HG03565 (cell line): Measurements from ENCODE around the gene SPAG17.

Experiments
- ATAC-seq: cut with Tn5 transposase; IDR thresholded peaks from one replicate; pipeline ENCODE4 v1.9.1; 2021; ENCODE audit warnings: mild to moderate bottlenecking, moderate library complexity; ENCODE audit not compliant: unreplicated experiment

The SPAG17 gene

DNA sequence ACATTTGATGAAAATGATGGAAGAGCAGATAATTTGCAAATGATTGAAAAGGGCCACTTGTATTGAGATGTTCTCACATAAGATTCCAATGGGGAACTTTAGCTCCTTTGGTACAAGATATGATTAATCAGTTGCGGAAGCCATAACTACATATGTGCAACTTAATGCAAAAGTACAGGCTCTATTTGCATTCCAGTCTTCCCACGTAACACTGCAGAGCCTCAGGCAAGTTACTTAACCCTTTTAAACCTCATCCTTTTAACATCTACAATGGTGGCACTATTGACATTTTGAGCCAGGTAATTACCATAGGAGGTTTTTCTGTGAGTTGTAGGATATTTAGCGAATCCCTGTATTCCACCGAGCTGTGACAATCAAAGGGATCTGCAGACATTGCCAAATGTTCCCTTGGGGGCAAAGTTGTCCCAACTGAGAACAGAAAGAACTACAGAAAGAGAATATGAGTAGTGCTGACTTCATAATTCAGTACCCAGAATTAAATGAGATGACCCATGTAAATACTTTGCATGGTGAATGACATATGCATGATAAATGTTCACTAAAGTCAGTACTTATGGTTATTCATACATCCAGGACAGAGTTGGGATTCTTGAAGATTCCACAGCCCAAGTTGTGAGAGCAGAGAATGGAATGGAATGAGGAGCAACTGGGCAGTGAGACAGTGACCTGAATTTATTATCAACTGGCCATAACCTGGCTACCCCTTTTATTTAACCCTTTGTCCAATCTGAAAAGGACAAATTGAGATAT lies 62.6 kb downstream of the SPAG17 start:
- no peak for ATAC-seq

DNA sequence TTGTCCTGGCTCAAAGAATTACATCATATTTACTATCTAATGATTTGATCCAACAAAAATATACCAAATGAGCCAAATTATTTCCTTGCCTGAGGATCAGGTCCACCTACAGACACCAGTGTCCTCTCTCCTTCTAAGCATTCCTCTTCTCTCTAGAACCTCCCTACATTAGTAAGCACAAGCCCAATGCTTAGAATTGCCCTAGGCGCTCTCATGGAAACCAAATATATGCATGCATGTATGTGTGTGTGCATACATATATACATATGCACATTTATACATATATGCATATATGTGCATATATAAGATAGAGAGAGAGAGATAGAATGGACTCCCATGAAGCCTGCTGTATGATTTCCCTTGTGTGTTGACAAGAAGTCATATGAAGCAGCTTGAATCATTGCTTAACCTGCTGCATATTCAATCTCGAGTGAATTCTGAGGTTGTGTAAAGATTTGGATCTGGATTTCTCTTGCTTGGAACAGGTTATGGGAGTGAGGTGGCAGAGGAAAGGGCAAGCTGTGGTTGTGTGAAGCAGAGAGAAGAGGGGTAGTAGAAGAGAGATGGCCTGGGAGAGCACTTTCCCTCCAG lies 66.1 kb downstream of the SPAG17 start:
- no peak for ATAC-seq

DNA sequence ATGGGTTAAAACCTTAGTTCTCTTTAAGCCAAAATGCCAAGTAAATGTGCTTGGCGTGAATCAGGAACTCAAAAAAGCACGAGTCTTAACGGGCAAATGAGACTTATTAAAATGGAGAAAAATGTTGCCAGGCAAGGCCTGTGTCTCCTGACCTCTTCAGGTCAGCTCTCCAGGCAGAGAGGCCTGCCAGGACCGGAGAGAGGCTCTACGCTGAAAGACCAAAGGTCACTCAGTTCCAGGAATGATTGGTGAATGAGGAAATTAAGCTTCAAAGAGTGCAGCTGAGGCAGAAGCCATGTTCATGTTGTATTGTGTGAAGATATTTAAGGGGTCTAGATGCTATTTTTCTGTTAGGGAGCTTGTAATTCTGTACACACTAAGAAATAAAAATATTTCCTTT lies 66.6 kb downstream of the SPAG17 start:
- no peak for ATAC-seq

DNA sequence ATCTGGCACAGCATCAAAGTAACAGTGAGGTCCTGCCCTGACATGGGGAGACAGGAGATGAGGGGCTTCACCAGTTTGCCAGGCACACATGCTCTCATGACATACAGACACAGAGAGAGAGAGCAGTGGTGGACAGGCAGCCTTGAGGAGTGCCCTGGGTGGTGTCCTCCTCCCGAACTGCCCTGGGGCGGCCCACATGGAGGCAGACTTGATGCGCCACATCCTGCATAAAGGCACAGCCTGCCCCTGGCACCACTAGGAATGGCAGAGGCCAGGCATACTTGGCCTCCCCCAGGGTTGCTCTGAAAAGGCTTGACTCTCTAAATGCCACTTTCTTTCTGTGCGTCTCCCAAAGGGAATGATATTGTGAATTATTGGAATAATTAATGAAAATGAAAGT lies 67.5 kb downstream of the SPAG17 start:
- no peak for ATAC-seq

DNA sequence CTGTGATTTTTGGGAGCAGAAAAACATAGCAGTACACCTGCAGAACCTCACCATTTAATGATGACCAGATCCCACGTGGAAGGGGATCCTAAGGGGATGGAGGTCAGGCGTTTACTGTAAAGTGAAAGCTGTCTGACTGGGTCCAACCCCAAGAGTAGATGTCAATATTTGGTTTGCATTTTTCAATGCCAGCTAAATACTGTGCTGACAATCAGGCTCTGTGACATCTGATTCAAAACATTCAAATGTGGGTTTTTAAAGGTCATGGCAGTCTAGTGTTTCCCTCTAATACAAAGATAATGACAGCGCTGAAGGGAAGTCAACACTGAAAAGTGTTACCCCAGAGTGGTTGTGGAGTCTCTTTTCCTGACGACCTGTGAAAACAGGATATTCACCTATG lies 68.1 kb downstream of the SPAG17 start:
- no peak for ATAC-seq

DNA sequence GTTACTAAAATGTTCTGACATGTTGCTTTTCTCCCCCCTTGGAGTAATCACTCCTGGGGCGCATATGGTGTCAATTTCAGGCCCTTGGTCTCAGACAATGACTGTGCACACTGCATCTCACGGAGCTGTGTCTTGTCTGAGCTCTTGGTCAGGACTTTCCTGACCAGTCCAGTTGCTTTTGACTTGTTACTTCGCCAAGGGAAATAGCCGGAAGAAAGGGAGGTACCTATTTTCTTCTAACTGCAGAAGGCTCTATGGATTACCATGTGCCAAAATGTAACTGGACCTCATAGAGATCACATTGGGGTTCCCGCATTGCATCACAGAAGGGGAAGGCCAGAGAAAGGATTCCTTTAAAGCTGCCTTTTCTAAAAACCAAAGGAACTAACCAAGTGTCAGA lies 68.6 kb downstream of the SPAG17 start:
- ATAC-seq: no peak

DNA sequence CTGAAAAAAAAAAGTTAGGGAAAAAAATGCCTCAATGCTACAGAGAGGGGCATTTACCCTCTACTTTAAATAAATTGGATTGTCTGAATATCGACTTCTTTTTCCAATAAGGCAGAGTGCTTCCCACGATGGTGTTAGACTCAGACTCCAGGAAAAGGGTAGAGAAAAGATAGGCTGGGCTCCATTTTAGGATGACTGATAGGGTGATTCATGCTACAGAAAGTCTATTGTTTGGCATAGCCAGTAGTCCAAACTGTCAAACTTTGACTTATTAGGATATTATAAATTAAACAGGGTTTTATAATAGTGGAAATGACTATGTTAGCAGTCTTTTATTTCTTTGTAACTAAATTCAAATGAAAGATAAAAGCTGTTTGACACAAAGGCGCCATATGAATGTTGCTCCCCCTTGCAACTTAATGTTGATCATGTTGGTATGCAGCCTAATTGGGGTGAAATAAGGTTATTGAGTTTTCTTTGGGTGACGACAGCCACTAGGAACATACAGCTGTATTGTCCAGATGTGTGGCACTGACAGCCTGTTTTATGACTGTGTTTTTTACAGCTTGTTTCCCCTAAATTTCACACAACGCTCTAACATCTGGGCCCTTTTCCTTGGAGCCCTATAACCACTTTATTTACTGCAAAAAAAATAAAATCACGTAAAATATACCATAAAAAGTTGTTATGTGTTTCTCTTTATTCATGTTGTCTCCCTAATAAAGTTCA lies 69.3 kb downstream of the SPAG17 start:
- ATAC-seq: no peak

DNA sequence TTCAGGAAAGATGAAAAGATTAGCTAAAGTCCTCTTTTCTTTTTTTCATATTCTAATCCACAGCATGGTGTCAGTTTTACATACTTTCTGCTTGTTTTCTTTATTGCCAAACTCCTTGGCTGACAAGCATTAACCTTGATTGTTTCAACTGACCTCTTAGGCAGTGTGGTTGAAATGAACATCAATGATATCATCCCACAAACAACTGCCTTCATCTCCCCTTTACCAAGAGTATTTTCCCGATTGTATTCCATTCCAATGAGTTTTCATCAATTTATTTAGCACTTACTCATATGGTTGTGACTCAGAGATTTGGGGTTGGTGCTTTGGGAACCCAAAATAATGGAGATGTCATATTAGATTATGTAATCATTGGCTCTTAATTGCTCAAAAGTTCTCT lies 71.8 kb downstream of the SPAG17 start:
- no peak for ATAC-seq

DNA sequence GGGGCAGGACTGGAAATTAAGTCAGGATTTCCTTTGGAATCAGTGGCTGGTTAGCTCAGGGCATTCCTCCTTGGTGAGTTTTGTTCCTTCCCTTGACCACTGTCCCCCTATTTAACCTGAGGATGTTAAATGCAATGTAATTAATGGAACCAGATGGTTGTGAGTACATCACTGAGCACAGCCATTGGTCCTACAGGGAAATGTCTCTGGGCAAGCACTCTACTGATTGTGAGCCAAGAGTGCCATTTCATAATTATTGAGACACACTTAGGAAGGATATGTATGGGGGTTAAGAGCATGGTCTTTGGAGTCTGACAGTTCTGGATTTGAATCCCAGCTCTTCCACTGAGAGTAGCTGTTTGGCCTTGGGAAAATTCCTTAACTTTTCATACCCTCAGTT lies 74.4 kb downstream of the SPAG17 start:
- ATAC-seq: no peak

DNA sequence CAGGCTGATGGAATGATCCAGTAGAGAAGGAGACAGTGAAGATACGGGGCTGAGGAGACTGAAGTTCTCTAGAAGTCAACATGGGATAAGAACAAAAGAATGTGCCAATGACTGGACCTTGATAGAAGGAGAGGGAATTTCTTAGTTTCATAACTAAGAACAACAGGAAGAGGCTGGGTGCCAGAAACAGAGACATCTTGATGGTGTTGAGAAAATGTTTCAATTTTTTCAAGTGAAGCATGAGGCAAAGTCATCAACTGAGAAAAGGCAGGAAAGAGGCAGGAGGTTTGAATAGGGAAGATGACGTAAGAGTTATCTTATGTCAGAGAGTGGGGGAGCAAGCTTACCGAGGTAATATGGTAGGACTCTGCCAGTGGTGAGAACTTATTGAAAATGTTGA lies 80.1 kb downstream of the SPAG17 start:
- no peak for ATAC-seq

DNA sequence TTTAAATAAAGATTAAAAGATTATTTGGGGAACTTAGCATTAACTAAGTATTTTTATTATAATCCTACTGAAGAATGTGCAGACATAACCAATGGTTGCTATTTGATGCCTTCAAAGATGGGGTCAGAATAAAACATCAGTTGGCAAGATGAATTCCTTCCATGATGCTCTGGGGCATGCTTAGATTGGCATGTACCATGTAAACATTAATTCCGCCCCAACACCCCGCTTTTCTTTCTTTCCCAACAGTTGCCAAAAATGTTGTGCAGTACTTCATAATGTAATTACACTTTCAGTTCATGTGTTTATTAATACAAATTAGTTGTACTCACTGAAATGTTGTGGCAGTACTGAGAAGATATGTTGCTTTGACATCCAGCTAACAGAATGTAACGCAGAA lies 82.6 kb downstream of the SPAG17 start:
- ATAC-seq: no peak

DNA sequence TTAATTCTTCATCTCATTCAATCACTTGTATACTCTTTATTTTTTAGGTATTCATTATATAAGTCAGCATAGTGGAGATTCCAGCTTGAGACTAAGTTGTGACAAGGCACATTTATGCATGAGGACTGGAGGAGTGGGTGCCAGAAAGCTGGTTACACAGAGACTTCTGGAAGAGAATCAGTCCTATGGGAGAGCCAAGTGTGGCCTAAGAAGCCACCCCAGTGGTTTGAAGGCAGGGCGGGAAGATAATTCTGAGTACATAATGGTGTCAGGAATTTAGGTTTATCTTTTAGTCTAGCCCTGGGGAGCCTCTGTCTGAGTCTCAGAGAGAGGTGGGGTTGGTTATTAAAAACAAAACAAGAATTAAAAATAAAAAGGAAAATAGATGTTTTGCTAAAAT lies 83.0 kb downstream of the SPAG17 start:
- no peak for ATAC-seq

DNA sequence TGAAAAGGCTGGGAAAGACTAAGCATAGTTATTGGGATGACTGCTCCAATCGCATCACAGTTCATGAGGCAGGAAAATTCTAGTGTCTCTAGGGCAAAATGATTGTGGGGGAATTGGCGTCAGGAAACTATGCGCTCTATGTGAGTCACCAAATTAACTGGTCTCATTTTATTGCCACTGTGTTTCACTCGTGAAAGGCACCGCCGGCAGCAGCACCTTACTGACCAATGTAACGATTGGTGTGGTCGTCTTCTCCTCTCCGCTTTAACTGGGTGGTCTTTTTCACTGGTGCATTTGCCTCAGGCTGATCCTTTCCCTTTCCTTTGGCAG lies 83.5 kb downstream of the SPAG17 start:
- no peak for ATAC-seq

DNA sequence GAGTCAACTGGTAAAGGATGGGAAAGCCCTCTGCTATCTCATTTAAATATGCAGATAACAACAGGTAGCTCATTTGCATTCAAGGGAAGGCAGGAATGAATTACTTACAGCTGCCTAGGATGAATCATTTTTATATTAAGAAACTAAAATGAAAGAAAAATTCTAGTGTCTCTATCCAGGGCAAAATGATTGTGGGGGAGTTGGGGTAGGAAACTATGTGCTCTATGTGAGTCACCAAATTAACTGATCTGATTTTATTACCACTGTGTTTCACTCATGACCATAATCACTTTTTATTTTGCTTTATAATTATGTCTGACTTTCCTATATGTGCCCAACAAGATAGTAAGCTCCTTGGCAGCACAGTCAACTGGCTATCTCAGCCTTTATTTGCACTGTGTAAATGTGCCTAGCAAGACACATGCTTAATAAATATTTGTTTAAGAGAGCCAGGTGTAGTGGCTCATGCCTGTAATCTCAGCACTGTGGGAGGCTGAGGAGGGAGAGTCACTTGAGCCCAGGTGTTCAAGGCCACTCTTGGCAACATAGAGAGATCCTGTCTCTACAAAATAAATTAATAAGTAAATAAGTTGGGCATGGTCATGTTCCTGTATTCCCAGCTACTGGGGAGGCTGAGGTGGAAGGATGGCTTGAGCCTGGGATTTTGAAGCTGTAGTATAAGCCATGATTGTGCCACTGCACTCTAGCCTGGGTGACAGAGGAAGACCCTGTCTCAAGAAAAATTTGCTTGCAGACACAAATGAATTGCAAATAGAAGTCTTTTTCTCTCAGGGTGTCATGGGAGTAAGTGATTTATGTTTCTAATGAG lies 84.1 kb downstream of the SPAG17 start:
- no peak for ATAC-seq

DNA sequence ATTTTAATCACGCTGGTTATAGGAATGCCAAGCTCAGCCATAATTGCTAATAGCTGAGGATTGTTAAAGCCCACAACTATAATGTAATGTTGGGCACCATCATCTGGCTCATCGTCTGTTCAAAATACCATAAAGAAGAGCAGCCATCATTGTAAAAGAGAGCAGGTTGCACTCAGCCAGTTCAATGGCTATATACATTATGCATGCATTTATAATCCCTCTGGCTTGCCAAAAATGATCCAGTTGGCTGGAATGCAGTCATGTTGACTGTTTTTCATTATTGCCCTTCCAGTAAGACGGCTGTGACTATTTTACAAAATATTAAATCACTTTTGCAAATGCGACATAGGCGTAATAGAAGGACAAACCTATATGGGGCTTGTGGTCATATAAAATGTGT lies 85.3 kb downstream of the SPAG17 start:
- ATAC-seq: no peak

DNA sequence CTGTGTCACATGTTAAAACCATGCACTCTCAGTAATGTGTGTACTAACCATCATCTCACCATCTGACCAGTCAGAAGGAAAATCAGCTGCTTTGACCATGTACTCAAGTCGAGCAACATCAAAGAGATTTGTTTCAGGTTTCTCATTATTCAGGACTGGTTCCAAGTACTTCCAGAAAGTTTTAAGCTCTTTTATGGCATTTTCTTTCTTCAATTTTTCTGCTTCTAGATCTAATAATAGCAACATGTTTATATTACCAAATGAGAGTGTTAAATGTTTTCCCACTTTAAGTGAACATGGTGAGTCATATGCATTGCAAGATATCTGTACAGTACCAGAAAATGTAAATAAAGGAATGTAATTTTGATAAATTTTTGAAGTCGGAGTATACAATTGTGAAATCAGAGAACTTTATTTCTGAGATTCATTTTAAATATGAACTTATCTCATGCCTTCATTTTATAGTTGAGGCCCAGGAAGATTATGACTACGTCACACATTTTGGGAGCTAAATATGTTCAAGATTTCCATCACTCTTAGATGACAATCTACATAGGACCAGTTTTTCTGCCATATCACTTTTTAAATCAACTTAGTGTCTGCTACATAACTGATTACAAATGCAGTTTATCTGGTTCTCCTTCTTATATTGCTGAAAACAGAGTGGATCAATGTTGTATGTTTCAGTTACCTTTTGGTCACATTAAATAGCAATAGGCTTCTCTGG lies 87.2 kb downstream of the SPAG17 start:
- no peak for ATAC-seq

DNA sequence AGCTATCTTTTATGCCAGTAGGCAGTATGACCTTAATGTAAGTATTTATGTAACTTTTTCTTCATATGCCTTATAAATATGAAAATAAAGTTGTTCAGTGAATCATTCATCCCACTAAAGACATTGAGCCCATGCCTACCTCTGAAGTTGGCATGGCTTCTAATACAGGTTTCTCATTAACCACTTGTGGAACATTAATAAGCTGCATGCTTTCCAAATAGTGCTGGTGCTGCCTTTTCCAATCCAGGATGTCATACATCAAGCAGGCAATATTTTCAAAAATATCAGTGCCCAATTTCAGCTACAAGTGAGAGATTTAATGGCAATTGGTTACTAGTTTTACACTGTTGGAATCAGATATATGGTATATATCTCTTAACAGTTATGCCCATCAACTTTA lies 92.0 kb downstream of the SPAG17 start:
- no peak for ATAC-seq

DNA sequence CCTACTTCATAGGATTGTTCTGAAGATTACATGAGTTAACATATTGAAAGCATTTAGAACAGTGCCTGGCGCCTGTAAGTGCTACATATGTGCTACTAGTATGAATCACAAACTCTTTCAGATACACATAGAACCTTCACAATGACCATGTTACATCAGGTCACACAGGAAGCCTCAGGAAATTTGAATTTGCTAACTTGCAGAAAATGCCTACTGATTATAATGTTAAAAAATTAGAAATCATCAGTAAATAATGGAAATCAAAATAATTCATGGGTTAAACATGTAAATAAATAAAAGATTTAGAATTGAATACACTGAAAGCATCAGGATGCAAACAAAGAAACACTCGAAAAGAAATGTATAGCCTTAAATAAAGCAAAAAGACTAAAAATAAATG lies 94.9 kb downstream of the SPAG17 start:
- no peak for ATAC-seq

DNA sequence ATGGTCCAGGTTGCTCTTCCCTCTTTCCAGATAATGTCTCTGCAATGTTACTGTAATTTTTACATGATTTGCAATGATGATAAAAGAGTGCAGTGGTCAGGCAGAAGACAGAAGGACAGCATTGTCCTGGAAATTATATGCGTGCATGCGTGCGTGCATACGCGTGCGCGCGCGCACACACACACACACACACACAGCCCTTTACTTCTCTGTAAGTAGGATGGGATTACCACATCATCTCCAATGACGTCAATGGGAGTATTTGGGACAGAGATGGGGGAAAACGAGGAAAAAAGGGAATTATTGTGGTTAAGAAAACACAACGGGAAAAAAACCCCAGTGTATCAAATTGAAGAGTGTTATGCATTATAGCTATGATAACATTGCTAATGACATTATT lies 99.7 kb downstream of the SPAG17 start:
- no peak for ATAC-seq

DNA sequence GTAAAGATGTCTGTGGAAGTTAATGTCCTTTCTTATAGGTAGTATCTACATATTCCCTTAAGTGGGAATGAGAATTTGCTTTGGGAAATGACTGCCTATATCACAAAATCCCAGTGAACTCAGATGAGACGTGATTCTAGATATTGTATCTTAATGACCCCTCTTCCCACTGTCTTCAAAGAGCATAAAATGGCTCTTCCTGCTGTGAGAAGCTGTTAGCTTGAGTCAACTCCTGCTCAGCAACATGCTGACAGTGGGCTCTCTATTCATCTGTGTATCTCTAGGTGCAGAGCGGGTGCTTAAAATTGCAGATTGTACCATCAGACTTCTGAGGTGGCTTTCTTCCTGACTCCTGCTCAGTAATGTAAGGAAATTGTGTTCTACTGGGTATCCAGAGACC lies 100.6 kb downstream of the SPAG17 start:
- ATAC-seq: no peak

DNA sequence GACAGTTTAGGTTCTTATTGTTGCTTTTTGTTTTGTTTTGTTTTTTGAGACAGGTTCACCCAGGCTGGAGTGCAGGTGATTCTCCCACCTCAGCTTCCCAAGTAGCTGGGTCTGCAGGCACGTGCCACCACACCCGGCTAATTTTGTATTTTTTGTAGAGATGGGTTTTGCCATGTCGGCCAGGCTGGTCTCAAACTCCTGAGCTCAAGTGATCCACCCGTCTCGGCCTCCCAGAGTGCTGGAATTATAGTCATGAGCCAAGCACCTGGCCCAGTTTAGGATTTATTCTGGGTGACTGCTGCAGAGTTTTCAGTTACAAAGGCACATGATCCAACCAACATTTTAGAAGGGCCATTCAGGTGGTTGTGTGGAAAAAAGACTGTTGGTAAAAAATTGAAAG lies 102.0 kb downstream of the SPAG17 start:
- no peak for ATAC-seq
